SK-N-DZ (cell line): Measurements from ENCODE around the gene TBC1D5.
A peak's percentile ranks its signal among the peaks of the same experiment; 100 is the strongest.

Experiments
- DNase-seq: peaks from one replicate; pipeline ENCODE4 v3.0.0-alpha.2; 2015; ENCODE audit warnings: low spot score

TBC1D5 gene

GRCh38 chr3:17592956-17593355 is 149.5 kb downstream of the TBC1D5 start:
- DNase-seq: no peak

GRCh38 chr3:17590465-17590864 is 152.0 kb downstream of the TBC1D5 start:
- no peak for DNase-seq

- no peak for DNase-seq
These were observed 152.5 kb downstream of the TBC1D5 start for GRCh38 chr3:17589888-17590287.

DNA sequence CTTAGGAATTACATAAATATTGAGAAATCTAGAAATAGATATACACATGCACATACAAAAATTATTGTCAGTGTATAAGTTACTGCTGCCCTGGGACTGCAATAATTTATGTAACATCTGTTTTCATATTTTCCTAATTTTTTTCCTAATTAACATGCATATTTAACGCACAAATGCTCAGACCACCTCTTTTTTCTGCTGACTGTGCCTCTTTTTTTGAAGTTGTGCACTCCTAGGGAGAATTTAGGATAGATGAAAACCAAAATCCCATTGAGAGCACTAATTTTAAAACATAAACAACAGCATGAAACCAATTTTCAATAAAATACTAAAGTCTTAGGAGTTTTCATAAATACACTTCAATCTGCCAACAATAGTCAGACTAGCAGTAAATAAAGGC is 154.0 kb downstream of the TBC1D5 start:
- DNase-seq: no peak

DNA sequence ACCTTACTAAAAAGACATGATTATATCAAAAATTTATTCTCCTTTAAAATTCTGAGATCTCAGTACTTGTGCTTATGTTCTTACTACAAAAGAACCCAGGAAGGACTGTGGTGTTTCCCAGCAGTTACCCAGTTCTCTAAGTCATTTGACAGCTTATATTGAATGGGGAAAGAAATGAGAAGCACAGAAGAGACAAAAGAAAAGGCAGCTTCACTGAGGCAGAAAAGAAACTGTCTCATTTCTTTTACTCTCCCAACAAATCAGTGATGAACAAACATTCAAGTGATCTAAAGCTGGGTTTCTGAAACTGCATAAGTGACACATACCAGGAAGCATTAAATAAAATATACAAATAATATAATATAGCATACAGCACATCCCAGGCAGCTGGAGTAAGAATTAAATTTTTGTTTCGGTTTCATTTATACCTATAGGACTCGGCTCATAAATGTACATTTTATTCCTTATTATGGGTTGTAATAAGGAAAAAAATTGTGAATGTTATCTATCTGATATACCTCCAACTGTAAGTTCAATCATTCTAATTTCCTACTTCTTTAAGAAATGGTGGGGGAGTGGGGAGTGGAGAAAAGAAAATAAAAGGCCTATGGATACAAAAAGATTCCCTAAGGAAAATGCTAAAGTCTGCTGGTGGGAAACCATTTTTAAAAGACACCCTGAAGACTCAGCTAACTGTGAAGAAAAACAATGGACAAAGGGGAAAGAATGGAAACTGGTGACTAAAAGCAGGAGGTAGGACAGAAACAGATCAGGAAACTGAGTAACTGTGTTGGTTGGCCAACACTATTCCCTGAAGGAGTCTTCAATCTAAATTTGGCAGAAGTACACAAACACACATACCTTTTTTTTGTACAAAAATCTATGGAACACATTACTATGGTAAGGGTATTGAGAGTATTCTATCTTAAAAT is 156.8 kb downstream of the TBC1D5 start:
- DNase-seq: no peak

- DNase-seq: no peak
These were observed 158.4 kb downstream of the TBC1D5 start for GRCh38 chr3:17584066-17584465.

DNA sequence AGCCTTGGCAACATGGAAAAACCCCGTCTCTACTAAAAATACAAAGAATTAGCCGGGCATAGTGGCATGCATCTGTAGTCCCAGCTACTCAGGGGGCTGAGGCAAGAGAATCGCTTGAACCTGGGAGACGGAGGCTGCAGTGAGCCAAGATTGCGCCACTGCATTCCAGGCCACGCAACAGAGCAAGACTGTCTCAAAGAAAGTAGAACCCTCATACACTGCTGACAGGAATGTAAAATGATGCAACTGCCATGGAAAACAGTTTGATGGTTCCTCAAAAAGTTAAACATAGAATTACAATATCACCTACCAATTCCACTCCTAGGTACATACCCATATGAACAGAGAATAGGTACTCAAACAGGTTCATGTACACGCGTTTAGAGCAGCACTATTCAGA is 158.9 kb downstream of the TBC1D5 start:
- no peak for DNase-seq

GRCh38 chr3:17581421-17582080 is 160.9 kb downstream of the TBC1D5 start:
- DNase-seq: no peak

DNA sequence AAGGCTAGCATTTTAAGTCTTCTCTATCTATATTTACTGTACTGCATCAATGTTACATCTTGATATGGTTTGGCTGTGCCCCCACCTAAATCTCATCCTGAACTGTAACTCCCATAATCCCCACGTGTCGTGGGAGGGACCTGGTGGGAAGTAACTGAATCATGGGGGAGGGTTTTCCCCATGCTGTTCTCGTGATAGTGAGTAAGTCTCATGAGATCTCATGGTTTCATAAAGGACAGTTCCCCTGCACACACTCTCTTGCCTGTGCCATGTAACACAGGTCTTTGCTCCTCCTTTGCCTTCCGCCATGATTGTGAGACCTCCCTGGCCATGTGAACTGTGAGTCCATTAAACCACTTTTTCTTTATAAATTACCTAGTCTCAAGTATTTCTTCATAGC is 161.5 kb downstream of the TBC1D5 start:
- no peak for DNase-seq

- no peak for DNase-seq
These were observed 163.0 kb downstream of the TBC1D5 start for GRCh38 chr3:17579289-17580031.

- DNase-seq: peak; percentile 73
These were observed 164.5 kb downstream of the TBC1D5 start for GRCh38 chr3:17577796-17578520.

DNA sequence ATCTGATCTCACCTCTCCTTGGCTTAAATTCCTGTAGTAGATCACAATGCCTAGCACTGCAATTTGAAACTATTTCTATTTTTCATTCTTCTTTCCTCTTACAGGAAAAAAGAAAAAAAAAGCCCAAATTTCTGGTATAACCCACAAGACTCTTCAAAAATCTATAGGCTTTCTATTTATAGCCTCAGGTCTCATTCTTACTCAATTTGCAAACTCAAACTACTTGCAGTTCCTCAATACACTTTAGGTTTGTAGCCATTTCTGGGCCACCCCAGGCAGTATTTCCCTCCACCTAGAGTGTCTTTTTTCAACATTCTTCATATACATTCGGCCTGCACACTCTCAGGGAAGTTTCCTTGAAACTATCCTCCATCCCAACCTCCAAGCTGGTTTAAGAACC is 169.0 kb downstream of the TBC1D5 start:
- DNase-seq: no peak

DNA sequence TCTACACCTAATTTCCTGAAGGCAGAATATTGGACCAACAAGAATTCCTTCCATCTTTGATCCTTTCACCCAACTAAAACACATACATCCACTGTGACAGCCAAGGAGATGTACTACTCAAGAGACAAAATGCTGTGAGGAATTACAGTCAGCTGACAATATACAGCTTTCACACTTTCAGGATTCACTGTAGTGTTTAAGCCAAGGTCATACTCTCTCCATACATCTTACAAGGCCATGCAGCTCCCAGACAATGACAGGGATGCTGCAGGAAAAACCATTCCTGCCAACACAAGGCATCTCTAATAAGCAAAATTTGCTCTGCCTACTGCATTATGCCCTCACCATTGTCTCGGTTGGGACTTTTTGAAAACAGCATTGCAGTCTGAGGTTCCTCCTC is 170.7 kb downstream of the TBC1D5 start:
- DNase-seq: no peak

- no peak for DNase-seq
These were observed 179.6 kb downstream of the TBC1D5 start for GRCh38 chr3:17562845-17563244.

- no peak for DNase-seq
These were observed 183.9 kb downstream of the TBC1D5 start for GRCh38 chr3:17558565-17558964.

DNA sequence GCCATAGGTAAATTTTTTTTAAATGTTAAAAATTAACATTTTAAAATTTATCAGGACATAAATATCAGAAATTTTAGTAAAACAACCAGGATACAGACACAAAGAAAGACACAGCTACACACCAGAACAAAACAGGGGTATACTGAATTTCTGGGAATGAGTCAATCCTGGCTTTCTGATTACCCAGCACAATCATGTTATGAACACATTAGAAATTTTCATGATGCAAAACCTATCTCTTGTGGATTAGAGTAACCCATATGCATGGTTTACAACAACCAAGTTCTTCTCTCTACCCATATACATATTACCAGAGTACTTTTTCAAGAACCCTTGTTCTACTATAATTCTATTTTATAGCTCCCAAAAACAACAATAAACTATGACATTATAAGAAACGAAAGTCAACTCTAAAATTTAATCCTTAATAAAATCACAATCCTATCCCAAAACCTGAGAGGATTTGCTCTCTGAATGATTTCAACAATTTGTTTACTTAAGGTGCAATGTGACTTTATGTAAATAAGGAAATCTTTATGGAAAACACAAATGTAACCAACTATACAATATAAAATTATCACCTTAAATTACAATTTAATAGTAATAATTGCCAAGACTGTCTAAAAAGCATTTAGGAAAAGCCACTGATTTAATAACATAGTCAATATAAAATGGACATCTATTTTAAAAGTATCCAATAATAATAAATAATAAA is 184.5 kb downstream of the TBC1D5 start:
- no peak for DNase-seq

DNA sequence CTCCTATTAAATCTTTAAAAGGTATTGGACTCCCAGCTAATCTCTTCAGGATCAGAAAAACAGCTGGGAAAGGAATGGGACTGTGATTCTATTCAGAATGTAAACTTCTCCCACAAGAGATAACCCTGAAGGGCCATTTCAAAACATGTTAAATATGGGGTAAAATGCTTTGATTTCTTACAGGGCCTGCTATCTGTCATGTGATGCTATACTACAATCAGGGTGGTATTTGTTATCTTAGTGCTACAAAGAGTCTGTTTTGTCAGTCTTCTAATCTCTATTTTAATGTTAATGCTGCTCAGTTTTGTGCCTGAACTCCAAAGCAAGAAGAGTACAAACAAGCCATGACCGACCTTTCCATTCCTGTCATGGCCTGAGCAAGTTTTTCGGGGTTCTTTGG is 186.9 kb downstream of the TBC1D5 start:
- no peak for DNase-seq

- no peak for DNase-seq
These were observed 188.4 kb downstream of the TBC1D5 start for GRCh38 chr3:17554078-17554477.

GRCh38 chr3:17553080-17553479 is 189.4 kb downstream of the TBC1D5 start:
- no peak for DNase-seq

DNA sequence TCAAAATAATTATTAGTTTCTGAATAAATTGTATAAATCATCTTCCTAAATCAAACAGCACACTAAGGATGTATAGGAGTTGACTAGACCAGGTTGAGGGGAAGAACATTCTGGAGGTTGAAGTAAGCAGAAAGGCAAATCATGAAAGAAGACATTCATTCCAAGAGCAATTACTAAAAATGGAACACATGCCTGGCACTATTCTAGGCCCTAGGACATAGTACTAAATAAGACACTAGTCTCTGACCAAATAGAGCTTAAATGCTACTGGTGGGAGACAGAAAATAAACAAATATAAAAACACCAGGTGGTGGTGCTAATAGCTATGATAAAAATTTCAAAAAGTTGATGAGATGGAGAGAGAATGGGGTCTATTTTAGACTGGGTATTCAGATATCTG is 190.1 kb downstream of the TBC1D5 start:
- DNase-seq: no peak

DNA sequence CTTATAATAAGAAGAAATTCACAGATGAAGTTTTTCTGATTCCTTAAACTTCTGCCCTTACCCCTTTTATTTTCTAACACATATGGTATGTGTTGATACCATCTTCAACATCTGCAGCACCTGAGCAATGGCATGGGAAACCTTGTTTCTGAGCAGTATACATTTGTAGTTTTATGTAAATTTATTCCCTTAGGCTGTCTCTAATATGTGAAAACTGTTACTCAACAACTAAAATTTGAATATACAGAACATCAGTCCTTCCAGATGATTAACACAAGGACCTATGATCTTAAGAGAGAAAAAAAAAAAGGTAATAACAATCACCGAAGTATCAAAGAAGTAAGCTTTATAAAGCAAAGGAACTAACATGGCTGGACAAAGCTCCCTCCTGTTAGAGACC is 190.5 kb downstream of the TBC1D5 start:
- no peak for DNase-seq
